Stimulated activated CD4-positive, alpha-beta T cell treated with anti-CD3 and anti-CD28 coated beads, Interleukin-1b, Interleukin-23, amount 100 ng/mL, for 24 hours (primary cell): Measurements from ENCODE around the gene RIMBP2.
"Not testable (repeated sequence)": the region's sequence is repeated elsewhere in the genome, so short reads cannot be mapped to it uniquely, and the experiment has no call there.

ENCODE experiments used
- DNase-seq, 4 experiments: peaks; one replicate each; pipeline ENCODE4 v3.0.0-alpha.2; 2020; ENCODE audit warnings: low read depth in 4 of 4, low spot score in 1 of 4

Gene RIMBP2, protein sequence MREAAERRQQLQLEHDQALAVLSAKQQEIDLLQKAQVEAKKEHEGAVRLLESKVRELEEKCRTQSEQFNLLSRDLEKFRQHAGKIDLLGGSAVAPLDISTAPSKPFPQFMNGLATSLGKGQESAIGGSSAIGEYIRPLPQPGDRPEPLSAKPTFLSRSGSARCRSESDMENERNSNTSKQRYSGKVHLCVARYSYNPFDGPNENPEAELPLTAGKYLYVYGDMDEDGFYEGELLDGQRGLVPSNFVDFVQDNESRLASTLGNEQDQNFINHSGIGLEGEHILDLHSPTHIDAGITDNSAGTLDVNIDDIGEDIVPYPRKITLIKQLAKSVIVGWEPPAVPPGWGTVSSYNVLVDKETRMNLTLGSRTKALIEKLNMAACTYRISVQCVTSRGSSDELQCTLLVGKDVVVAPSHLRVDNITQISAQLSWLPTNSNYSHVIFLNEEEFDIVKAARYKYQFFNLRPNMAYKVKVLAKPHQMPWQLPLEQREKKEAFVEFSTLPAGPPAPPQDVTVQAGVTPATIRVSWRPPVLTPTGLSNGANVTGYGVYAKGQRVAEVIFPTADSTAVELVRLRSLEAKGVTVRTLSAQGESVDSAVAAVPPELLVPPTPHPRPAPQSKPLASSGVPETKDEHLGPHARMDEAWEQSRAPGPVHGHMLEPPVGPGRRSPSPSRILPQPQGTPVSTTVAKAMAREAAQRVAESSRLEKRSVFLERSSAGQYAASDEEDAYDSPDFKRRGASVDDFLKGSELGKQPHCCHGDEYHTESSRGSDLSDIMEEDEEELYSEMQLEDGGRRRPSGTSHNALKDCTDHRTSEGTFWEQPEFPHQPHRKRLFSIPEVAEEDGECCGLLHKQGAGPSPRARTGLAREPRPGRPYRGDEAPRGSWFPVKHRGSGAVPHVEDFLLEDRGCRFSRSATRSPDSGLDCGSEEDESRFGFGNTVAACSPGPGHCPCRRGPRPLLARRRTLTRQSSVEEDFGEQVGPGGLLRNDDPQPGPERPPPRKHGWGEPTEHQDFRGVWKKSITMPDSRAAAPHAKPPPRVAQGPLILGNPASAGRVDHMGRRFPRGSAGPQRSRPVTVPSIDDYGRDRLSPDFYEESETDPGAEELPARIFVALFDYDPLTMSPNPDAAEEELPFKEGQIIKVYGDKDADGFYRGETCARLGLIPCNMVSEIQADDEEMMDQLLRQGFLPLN (N-terminal part only)

DNA sequence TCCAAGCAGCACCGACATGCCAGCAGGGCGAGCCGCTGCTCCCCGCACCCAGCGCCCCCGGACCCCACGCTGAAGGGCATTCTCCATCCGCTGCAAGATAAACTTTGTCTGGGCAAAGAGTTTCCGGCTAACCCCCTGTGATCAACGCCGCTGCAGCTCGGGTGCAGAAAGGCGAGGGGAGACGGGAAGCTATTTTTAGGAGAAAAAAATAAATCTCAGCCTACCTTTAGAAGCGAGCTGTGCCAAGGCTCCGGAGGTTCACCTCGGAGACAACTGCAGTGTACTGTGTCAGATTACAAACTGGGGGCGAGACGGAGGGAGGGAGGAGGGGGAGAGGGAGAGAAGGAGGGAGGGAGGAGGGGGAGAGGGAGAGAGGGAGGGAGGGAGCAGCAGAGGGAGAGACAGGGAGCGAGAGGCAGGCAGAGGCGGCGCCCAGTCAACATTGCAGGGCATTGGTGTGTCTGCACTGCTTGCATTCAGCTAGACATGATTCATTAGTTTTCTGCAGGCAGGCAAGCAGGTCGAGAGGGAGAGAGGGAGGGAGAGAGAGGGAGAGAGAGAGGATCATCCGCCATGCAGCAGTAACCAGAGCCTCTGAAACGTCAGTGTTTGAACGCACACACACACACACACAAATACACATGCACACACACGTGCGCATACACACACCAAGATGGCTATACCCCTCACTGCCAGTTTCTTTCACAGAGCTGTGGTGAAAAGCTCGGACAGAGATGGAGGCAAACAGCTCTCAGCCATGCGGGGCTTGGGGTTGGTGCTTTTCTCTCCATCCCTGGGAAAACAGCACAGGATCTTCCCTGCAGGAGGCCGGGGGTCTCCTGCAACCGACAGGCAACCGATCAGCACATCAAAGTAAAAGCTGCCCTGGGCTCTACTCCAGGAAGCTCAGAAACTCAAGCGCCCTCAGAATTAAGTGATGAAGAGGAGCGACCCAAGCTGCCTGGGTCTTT lies at the start of gene RIMBP2:
Gene RIMBP2, minus strand, starts transcription at position 302 of the 971 bp plus-strand sequence. CDS start 237,286 bp downstream, outside the sequence.
- no peak for DNase-seq

DNA sequence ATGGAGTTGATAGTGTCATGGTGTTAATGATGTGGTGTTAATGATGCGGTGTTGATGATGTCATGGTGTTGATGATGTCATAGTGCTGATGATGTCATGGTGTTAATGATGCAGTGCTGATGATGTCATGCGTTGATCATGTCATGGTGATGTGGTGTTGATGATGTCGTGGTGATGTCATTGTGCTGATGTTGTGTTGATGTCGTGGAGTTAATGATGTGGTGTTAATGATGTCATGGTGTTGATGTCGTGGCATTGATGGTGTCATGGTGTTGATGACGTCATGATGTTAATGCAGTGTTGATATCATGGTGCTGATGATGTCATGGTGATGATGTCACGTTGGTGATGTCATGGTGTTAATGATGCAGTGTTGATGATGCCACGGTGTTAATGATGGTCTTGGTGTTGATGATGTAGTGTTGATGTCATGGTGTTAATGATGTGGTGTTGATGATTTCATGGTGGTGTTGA lies 49.1 kb upstream of the RIMBP2 start:
- DNase-seq = no peak

DNA sequence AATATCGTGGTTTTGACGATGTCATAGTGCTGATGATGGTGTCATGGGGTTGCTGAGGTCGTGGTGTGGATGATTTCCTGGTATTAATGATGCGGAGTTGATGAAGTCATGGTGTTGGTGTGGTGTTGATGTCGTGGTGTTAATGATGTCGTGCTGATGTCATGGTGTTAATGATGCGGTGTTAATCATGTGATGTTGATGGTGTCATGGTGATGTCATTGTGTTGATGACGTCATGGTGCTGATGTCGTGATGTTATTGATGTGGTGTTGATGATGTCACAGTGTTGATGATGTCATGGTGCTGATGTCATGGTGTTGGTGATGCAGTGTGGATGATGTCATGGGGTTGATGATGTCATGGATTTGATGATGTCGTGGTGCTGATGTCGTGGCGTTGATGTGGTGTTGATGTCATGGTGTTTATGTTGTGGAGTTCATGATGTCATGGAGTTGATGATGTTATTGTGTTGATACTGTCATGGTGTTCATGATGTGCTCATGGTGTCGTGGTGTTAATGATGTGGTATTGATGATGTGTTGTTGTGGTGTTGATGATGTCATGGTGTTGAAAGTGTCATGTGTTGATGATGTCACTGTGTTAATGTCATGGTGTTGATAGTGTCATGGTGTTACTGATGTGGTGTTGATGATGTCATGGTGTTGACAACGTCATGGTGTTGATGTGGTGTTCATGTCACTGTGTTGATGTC lies 48.5 kb upstream of the RIMBP2 start:
- DNase-seq = peak in 1 of 4 experiments; percentile 17

DNA sequence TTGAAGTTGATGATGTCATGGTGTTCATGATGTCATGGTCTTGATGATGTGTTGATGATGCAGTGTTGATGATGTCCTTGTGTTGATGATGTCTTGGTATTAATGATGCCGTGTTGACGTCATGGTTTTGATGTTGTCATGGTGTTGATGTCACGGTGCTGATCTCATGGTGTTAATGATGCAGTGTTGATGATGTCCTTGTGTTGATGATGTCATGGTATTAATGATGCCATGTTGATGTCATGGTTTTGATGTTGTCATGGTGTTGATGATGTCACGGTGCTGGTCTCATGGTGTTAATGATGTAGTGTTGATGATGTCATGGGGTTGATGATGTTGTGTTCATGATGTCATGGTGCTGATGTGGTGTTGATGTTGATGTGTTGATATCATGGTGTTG lies 48.0 kb upstream of the RIMBP2 start:
- no peak for DNase-seq

DNA sequence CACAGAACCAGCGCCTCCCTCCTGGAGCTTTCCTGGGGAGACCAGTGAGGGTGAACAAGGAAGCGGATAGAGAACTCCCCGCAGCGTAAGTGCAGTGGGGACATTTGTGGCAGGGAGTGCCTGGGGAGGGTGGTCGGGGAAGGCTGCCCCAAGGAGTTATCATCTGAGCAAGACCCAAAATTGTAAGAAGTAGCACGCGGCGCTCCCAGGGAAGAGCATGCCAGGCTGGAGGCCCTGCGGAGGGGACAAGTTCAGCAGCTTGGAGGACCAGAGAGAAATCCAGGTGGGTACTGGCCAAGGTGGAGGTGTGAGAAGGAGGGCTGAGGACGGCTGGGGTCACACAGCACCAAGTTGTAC lies 46.2 kb upstream of the RIMBP2 start:
- DNase-seq = no peak

DNA sequence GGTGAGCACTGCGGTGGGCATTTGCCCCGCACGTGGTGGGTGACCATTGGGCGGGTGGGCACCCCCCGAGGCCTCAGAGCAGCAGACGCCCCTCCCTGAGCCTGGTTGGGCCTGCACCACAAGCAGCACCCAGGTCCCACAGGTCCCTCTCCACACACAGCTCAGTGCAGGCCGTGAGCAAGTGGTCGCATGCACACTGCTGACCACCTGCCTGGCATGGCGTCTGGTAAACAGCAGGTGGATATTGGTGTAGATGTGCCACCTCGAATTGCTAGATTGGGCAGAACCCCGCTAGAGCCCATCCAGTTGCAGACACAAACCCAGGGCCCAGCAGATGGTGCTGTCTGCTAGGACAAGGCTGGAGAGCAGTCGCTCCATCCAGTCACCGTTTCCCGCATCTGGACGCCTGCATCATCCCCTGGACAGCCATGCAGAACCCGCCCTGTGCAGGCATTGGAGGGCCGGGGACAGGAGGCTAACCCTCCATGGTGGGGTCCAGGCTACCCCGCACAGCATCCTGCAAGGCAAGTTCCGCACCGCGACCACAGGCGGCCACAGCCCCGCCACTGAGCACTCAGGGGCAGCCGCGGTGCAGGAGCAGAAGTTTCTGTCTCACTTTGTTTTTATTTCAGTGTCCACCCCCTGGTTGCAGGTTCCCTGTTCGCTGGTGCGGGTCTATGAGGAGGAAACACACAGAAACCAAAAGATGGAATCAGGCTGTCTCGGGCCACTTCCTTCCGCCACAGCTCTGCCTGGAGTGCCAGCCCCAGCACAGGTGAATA lies 45.6 kb upstream of the RIMBP2 start:
- DNase-seq = peak; percentile 22 to 50 (median 38)

DNA sequence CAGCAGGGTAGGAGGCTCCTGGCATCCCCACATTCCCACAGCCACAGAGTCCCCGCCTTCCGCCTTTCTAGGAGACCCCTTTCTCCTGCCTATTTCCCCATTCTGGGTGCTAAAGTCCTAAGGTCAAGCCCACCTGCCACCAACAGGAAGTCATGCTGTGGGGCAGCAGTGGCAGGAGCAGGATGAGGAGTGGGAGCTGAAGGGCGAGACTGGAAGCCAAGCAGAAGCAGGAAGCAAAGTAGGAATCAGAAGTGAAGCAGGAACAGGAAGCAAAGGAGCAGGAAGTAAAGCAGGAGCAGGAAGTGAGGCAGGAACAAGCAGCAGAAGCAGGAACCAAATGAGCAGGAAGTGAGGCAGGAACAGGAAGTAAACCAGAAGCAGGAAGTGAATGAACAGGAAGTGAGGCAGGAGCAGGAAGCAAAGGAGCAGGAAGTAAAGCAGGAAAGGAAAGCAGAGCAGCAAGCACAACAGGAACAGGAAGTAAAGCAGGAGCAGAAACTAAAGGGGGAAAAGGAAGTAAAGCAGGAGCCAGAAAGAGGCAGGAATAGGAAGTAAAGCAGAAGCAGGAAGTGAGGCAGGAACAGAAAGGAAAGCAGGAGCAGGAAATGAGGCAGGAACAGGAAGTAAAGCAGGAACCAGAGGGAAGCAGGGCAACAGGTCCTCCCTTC lies 38.3 kb upstream of the RIMBP2 start:
- DNase-seq = no peak

DNA sequence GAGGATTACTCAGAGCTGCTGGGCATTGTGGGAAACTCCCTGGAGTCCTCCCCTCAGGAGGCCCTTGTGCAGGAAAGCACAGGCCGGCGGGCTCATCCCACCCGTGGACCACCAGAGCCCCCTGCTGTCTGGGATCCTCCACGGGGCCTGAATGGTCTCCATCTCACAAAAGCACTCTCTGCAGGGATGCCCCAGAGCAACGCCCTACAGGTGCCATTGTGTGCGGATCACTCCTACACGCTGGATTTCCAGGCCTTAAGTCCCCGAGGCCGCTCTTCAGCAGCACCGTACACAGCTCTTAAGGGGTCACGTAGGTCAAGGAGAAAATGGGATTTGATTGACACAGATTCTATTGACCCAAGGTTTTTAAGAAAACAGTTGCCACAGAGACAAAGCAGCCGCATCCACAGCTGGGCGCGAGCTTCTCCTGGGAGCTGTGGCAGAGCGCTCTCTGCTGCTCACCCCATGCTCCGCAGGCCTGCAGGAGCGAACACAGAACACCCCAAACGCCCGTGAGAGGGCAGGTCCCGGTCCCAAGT lies 36.7 kb upstream of the RIMBP2 start:
- no peak for DNase-seq

DNA sequence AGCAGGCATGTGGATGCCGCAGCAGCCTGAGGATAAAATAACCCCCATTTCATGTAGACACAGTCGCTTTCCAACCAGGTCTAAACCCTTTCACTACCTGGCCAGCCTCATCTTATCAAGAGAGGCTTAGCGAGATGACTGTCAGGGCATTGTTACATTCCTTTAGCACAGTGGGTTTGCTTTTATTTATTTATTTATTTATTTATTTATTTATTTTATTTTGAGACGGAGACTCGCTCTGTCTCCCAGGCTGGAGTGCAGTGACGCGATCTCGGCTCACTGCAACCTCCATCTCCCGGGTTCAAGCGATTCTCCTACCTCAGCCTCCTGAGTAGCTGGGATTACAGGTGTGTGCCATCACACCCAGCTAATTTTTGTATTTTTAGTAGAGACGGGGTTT lies 35.9 kb upstream of the RIMBP2 start:
- DNase-seq = not testable (repeated sequence)

DNA sequence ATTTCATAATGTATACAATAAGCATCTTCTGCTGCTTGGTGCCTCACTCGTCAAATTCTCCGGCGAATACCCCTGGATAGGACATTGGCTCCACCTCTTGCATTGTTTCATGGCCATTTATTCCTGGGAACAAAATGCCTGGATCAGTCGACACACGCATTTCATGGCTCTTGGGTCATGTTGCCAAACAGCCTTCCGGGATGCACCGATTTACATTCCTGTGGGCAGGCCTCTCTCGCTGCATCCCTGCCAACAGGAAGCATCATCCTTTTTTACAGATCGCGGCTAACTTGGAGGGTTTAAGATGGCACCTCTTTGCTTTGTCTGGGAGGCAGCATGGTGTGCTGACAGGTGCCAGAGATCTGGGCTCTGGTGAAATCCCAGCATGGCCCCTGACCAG lies 32.7 kb upstream of the RIMBP2 start:
- DNase-seq = no peak

DNA sequence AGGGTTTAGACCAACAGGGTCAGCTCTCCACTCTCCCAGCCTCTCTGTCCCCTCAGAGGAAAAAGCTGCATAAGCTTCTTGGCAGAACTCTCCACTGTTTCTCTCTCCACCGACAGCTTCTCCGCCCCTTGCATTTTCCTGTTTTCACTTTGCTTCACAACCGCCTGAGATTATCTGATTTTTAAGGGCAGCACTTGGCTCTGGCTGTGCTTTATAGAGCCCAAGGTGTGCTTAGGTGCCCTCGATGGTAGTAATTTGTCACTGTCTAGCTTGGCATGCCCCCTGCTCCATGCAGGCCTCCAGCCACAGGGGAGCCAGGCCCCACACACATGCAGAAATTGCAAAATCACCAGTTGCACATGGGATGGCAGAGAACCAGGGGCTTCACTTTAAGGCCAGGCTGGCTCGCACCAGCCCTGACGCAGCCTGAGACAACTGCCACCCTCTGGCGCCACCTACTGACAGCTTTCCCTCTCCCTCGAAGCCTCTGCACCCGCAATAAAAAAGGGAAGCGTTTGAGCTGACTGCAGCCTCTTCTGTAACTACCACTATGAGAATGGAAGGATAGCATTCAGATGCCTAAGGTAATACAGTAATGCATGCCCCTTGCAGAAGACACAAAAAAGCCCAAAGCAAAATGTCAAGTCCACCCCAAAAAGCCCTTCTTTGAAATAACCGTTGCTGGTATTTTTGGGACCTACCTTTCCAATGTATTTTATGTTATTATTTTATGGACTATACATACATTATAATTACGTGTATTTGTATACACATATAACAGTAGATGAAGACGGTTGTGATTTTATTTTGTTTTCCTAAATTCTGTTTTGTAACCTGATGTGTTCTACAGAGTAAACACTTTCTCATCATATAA lies 32.0 kb upstream of the RIMBP2 start:
- DNase-seq = peak; percentile 58 to 70 (median 65)

DNA sequence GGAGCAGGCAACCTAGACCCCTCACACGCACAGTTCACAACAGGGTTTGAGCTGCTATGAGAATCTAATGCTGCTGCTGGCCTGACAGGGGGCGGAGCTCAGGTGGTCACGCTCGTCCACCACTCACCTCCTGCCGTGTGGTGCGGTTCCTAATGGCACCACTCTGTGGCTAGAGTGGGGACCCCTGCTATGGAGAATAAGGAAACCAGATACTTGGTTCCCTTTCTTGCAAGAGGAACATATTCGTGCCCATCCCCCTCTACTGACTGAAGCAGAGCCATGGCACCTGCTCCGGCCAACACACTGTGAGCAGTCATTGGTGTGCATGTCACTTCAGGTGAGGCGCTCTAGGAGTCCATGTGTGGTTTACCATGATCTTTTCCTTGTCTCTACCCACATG lies 30.4 kb upstream of the RIMBP2 start:
- no peak for DNase-seq

DNA sequence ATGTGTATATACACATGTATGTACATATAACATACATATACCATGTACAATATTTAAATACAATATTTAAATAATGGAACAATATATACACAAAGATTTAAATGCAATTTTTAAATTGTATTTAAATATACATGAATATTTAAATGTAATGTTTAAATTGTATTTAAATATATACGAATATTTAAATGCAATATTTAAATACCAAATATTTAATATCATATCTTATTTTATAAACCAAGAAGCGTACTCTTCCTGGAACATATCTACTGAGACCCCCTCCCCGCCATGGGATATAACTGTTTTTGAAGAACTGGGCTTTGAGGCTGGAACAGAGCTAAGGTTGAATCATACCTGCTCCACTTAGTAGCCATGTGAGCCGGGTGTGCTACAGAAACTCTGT lies 29.8 kb upstream of the RIMBP2 start:
- no peak for DNase-seq

DNA sequence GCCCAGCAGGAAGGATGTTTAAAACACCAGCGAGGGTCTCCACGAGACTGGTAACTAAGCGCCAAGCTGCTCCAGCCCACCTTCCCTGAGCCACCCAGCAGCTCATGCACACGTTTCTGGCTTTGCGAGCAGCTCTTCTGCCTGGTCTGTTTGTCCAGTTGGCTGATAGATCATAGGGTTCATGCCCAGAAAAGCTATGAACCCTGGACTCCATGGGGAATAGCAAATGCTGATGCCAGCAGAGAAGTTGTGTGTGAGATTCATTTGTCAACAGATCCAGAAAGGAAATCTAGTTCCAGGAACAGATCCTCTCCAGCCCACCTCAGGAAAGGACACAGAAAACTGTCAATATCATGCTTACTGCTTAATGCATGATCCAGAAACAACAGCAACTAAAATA lies 28.2 kb upstream of the RIMBP2 start:
- no peak for DNase-seq

DNA sequence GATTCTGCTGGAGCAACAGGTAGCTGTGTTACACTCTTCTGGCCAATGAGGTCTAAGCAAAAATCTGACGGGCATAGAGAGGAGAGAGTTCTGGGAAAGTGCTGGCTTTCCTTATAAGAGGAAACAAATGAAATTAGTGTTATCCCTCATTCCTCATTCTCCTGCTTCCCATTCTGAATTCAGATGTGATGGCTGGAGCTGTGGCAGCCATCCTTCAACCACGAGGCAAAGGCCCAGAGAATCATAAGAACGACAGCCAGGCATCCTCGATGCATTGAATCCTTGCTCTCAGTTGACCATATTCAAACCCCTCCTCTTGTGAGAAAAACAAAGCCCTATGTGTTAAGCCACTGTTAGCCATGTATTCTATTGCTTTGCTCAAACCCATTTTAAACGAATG lies 27.5 kb upstream of the RIMBP2 start:
- DNase-seq = no peak

DNA sequence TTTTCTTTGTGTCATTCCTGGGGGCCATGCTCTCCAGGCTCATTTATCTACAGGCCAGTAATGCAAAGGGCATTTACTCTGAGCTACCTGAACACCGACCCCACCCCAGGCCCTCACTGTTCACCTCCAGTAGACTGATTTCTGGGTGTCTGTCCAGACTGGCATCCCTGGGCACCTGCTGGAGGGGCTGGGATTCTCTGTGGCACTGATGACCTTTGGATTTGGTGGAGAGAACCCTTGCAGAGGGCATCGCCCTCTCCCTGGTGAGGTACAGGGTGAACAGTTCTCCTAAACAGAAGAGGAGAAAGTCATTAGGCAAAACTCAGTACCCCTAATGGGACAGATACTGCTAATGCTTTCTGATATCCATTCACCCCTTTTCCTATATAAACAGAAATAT lies 27.1 kb upstream of the RIMBP2 start:
- DNase-seq = no peak

DNA sequence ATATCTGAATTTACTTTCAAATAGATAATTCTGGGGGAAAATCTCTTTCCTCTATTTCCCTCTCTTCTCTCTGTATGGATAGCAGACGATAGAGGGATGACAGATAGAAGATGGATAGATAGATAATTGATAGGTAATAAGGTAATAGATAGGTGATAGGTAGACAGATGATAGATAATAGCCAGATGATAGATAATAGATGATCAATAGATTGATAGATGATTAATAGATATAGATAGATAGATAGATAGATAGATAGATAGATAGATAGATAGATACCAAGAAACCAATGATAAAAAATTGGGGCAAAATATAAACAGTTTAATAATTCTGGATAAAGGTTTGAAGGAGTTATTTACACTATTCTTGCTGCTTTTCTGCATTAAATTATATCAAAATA lies 26.6 kb upstream of the RIMBP2 start:
- no peak for DNase-seq
